HEK293 (cell line): ENCODE measurements around the gene MRPL33.
A peak's percentile ranks its signal among the peaks of the same experiment; 100 is the strongest.

ENCODE experiments used
- FEZF1 ChIP-seq: fragments of 450-650 bp; formaldehyde crosslinking; IDR thresholded peaks from 2 replicates; pipeline ENCODE4 v1.5.1; 2016; ENCODE audit warnings: missing biosample characterization, missing genetic modification characterization
- GLIS1 ChIP-seq: fragments of 450-650 bp; formaldehyde crosslinking; IDR thresholded peaks from 2 replicates; pipeline ENCODE4 v1.5.1; 2016; ENCODE audit warnings: missing biosample characterization, missing genetic modification characterization
- HOXC10 ChIP-seq: sonication (generic); formaldehyde crosslinking; IDR thresholded peaks from 2 replicates; pipeline ENCODE4 v1.8.1; 2023; ENCODE audit warnings: mild to moderate bottlenecking, missing genetic modification reagents
- HOXD13 ChIP-seq: sonication (generic); formaldehyde crosslinking; IDR thresholded peaks from 2 replicates; pipeline ENCODE4 v1.8.0; 2022; ENCODE audit warnings: missing genetic modification reagents, borderline replicate concordance
- OSR2 ChIP-seq: fragments of 450-650 bp; formaldehyde crosslinking; IDR thresholded peaks from 2 replicates; pipeline ENCODE4 v1.5.1; 2016; ENCODE audit warnings: missing biosample characterization, missing genetic modification characterization
- REPIN1 ChIP-seq: fragments of 450-650 bp; formaldehyde crosslinking; IDR thresholded peaks from 2 replicates; pipeline ENCODE4 v1.5.1; 2017; ENCODE audit warnings: missing biosample characterization, missing genetic modification characterization, low read depth
- SCRT1 ChIP-seq: fragments of 450-650 bp; formaldehyde crosslinking; IDR thresholded peaks from 2 replicates; pipeline ENCODE4 v1.5.1; 2016; ENCODE audit warnings: missing biosample characterization, missing genetic modification characterization, borderline replicate concordance
- SP2 ChIP-seq: fragments of 450-650 bp; formaldehyde crosslinking; IDR thresholded peaks from 2 replicates; pipeline ENCODE4 v1.5.1; 2016; ENCODE audit warnings: missing biosample characterization, missing genetic modification characterization
- ZEB2 ChIP-seq: fragments of 450-650 bp; formaldehyde crosslinking; IDR thresholded peaks from 2 replicates; pipeline ENCODE4 v1.5.1; 2016; ENCODE audit warnings: missing biosample characterization, missing genetic modification characterization
- ZFP37 ChIP-seq: fragments of 450-650 bp; formaldehyde crosslinking; IDR thresholded peaks from 2 replicates; pipeline ENCODE4 v1.5.1; 2016; ENCODE audit warnings: missing biosample characterization, missing genetic modification characterization
- ZIC2 ChIP-seq: fragments of 450-650 bp; formaldehyde crosslinking; IDR thresholded peaks from 2 replicates; pipeline ENCODE4 v1.5.1; 2016; ENCODE audit warnings: missing biosample characterization, missing genetic modification characterization
- ZNF157 ChIP-seq: fragments of 450-650 bp; formaldehyde crosslinking; IDR thresholded peaks from 2 replicates; pipeline ENCODE4 v1.5.1; 2016; ENCODE audit warnings: missing biosample characterization, missing genetic modification characterization
- ZNF184 ChIP-seq: fragments of 450-650 bp; IDR thresholded peaks from 2 replicates; pipeline ENCODE4 v1.5.1; 2018; ENCODE audit warnings: missing biosample characterization, mild to moderate bottlenecking, missing genetic modification characterization
- ZNF23 ChIP-seq: fragments of 450-650 bp; formaldehyde crosslinking; IDR thresholded peaks from 2 replicates; pipeline ENCODE4 v1.5.1; 2016; ENCODE audit warnings: missing biosample characterization, missing genetic modification characterization, borderline replicate concordance
- ZNF239 ChIP-seq: fragments of 450-650 bp; formaldehyde crosslinking; IDR thresholded peaks from 2 replicates; pipeline ENCODE4 v1.5.1; 2016; ENCODE audit warnings: missing biosample characterization, missing genetic modification characterization
- ZNF24 ChIP-seq: fragments of 450-650 bp; formaldehyde crosslinking; IDR thresholded peaks from 2 replicates; pipeline ENCODE4 v1.5.1; 2016; ENCODE audit warnings: missing biosample characterization, missing genetic modification characterization
- ZNF341 ChIP-seq: fragments of 450-650 bp; formaldehyde crosslinking; IDR thresholded peaks from 2 replicates; pipeline ENCODE4; 2016; ENCODE audit warnings: low read depth, missing biosample characterization, missing genetic modification characterization
- ZNF530 ChIP-seq: fragments of 450-650 bp; formaldehyde crosslinking; IDR thresholded peaks from 2 replicates; pipeline ENCODE4 v1.5.1; 2016; ENCODE audit warnings: low read depth, missing biosample characterization, missing genetic modification characterization
- ZNF548 ChIP-seq: fragments of 450-650 bp; formaldehyde crosslinking; IDR thresholded peaks from 2 replicates; pipeline ENCODE4 v1.5.1; 2016; ENCODE audit warnings: missing biosample characterization, missing genetic modification characterization
- ZNF560 ChIP-seq: fragments of 450-650 bp; formaldehyde crosslinking; IDR thresholded peaks from 2 replicates; pipeline ENCODE4 v1.5.1; 2017; ENCODE audit warnings: missing biosample characterization, missing genetic modification characterization, borderline replicate concordance
- ZNF610 ChIP-seq: fragments of 450-650 bp; formaldehyde crosslinking; IDR thresholded peaks from 2 replicates; pipeline ENCODE4 v1.5.1; 2016; ENCODE audit warnings: missing biosample characterization, missing genetic modification characterization, borderline replicate concordance
- ZNF664 ChIP-seq: fragments of 450-650 bp; formaldehyde crosslinking; IDR thresholded peaks from 2 replicates; pipeline ENCODE4 v1.5.1; 2016; ENCODE audit warnings: missing biosample characterization, missing genetic modification characterization
- ZNF704 ChIP-seq: fragments of 450-650 bp; formaldehyde crosslinking; IDR thresholded peaks from 2 replicates; pipeline ENCODE4 v1.5.1; 2016; ENCODE audit warnings: missing biosample characterization, missing genetic modification characterization
- ZNF777 ChIP-seq: fragments of 450-650 bp; formaldehyde crosslinking; IDR thresholded peaks from 2 replicates; pipeline ENCODE4 v1.5.1; 2017; ENCODE audit warnings: missing biosample characterization, missing genetic modification characterization, borderline replicate concordance
- ZNF785 ChIP-seq: fragments of 450-650 bp; formaldehyde crosslinking; IDR thresholded peaks from 2 replicates; pipeline ENCODE4 v1.5.1; 2016; ENCODE audit warnings: missing biosample characterization, missing genetic modification characterization
- ZNF843 ChIP-seq: fragments of 450-650 bp; formaldehyde crosslinking; IDR thresholded peaks from 2 replicates; pipeline ENCODE4 v1.5.1; 2016; ENCODE audit warnings: missing biosample characterization, missing genetic modification characterization
- ZSCAN30 ChIP-seq: fragments of 450-650 bp; IDR thresholded peaks from 2 replicates; pipeline ENCODE4 v1.5.1; 2018; ENCODE audit warnings: missing biosample characterization, mild to moderate bottlenecking, missing genetic modification characterization, moderate library complexity
- TF ChIP-seq, protein P1 (sequence below): fragments of 450-650 bp; formaldehyde crosslinking; IDR thresholded peaks from 2 replicates; pipeline ENCODE4 v1.5.1; 2016; ENCODE audit warnings: missing biosample characterization, missing genetic modification characterization, borderline replicate concordance
- TF ChIP-seq, protein P2 (sequence below): fragments of 450-650 bp; formaldehyde crosslinking; IDR thresholded peaks from 2 replicates; pipeline ENCODE4 v1.5.1; 2016; ENCODE audit warnings: missing biosample characterization, missing genetic modification characterization
- TF ChIP-seq, protein P3 (sequence below): fragments of 450-650 bp; formaldehyde crosslinking; IDR thresholded peaks from 2 replicates; pipeline ENCODE4 v1.5.1; 2016; ENCODE audit warnings: missing biosample characterization, missing genetic modification characterization

MRPL33 gene

DNA sequence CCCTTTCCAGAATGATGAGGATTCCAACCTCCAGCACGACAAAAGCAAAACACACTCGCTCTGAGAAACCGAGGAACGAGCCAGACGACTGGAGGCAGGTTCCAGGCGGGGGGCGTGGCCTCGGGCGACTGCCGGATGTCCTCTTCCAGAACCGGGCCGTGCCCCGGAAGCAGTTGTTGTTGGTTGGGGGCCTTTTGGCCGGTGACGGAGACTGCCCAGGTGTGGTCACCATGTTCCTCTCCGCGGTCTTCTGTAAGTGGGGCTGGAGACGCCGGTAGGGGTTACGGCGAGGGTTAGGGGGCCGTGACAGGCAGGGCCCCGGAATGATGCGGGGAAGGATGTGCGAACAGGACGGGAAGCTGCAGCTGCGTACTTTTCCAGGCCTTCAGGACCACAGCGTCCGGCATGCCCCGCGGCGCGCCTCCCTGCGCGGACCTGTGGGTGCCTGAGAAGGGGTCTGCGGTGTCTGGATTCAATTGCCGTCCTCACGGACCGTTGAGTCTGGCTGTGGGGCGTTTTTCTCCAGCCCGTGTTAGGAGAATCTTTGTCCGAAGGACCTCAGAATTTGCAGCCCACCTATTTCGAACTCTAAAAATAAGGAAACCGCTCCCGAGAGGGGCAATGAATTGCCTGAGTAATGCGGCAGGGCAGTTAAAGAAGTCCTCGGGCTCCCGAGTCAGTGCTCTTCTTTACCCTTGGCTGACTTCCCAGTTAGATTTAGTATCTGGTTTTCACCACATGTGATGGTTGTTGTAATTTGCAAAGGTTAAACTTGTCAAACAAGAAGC, at the start of gene MRPL33 (continued):
- TF ChIP-seq, protein P1, sequence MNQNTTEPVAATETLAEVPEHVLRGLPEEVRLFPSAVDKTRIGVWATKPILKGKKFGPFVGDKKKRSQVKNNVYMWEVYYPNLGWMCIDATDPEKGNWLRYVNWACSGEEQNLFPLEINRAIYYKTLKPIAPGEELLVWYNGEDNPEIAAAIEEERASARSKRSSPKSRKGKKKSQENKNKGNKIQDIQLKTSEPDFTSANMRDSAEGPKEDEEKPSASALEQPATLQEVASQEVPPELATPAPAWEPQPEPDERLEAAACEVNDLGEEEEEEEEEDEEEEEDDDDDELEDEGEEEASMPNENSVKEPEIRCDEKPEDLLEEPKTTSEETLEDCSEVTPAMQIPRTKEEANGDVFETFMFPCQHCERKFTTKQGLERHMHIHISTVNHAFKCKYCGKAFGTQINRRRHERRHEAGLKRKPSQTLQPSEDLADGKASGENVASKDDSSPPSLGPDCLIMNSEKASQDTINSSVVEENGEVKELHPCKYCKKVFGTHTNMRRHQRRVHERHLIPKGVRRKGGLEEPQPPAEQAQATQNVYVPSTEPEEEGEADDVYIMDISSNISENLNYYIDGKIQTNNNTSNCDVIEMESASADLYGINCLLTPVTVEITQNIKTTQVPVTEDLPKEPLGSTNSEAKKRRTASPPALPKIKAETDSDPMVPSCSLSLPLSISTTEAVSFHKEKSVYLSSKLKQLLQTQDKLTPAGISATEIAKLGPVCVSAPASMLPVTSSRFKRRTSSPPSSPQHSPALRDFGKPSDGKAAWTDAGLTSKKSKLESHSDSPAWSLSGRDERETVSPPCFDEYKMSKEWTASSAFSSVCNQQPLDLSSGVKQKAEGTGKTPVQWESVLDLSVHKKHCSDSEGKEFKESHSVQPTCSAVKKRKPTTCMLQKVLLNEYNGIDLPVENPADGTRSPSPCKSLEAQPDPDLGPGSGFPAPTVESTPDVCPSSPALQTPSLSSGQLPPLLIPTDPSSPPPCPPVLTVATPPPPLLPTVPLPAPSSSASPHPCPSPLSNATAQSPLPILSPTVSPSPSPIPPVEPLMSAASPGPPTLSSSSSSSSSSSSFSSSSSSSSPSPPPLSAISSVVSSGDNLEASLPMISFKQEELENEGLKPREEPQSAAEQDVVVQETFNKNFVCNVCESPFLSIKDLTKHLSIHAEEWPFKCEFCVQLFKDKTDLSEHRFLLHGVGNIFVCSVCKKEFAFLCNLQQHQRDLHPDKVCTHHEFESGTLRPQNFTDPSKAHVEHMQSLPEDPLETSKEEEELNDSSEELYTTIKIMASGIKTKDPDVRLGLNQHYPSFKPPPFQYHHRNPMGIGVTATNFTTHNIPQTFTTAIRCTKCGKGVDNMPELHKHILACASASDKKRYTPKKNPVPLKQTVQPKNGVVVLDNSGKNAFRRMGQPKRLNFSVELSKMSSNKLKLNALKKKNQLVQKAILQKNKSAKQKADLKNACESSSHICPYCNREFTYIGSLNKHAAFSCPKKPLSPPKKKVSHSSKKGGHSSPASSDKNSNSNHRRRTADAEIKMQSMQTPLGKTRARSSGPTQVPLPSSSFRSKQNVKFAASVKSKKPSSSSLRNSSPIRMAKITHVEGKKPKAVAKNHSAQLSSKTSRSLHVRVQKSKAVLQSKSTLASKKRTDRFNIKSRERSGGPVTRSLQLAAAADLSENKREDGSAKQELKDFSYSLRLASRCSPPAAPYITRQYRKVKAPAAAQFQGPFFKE (tag by site-specific recombination): no peak
- no peak for TF ChIP-seq ZNF785 (tag by site-specific recombination)
- no peak for TF ChIP-seq ZNF560
- TF ChIP-seq ZFP37: peak; percentile 60
- TF ChIP-seq, protein P2, sequence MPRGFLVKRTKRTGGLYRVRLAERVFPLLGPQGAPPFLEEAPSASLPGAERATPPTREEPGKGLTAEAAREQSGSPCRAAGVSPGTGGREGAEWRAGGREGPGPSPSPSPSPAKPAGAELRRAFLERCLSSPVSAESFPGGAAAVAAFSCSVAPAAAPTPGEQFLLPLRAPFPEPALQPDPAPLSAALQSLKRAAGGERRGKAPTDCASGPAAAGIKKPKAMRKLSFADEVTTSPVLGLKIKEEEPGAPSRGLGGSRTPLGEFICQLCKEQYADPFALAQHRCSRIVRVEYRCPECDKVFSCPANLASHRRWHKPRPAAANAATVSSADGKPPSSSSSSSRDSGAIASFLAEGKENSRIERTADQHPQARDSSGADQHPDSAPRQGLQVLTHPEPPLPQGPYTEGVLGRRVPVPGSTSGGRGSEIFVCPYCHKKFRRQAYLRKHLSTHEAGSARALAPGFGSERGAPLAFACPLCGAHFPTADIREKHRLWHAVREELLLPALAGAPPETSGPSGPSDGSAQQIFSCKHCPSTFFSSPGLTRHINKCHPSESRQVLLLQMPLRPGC: peak; percentile 75; the same call in 1 of the 2 replicates
- no peak for TF ChIP-seq ZNF23 (tag by site-specific recombination)
- peak; percentile 76 for TF ChIP-seq GLIS1 (tag by site-specific recombination)
- TF ChIP-seq ZNF704 (tag by site-specific recombination): no peak
- 0 out of 2 replicates have a peak, but pooled peaks have one; percentile 35 for TF ChIP-seq ZSCAN30 (tag by site-specific recombination)
- TF ChIP-seq OSR2: no peak
- no peak for TF ChIP-seq ZNF548 (tag by site-specific recombination)
- 0 out of 2 replicates have a peak, but pooled peaks have one; percentile 53 for TF ChIP-seq HOXD13 (CRISPR knock-in tag)
- no peak for TF ChIP-seq ZNF157 (tag by site-specific recombination)
- TF ChIP-seq HOXC10 (CRISPR knock-in tag): no peak
- TF ChIP-seq, protein P3, sequence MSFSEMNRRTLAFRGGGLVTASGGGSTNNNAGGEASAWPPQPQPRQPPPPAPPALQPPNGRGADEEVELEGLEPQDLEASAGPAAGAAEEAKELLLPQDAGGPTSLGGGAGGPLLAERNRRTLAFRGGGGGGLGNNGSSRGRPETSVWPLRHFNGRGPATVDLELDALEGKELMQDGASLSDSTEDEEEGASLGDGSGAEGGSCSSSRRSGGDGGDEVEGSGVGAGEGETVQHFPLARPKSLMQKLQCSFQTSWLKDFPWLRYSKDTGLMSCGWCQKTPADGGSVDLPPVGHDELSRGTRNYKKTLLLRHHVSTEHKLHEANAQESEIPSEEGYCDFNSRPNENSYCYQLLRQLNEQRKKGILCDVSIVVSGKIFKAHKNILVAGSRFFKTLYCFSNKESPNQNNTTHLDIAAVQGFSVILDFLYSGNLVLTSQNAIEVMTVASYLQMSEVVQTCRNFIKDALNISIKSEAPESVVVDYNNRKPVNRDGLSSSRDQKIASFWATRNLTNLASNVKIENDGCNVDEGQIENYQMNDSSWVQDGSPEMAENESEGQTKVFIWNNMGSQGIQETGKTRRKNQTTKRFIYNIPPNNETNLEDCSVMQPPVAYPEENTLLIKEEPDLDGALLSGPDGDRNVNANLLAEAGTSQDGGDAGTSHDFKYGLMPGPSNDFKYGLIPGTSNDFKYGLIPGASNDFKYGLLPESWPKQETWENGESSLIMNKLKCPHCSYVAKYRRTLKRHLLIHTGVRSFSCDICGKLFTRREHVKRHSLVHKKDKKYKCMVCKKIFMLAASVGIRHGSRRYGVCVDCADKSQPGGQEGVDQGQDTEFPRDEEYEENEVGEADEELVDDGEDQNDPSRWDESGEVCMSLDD (tag by site-specific recombination): peak; percentile 62; the same call in 1 of the 2 replicates
- TF ChIP-seq ZEB2 (tag by site-specific recombination): peak; percentile 96
- no peak for TF ChIP-seq ZNF777 (tag by site-specific recombination)
- peak; percentile 67 for TF ChIP-seq ZIC2 (tag by site-specific recombination)
- TF ChIP-seq ZNF239 (tag by site-specific recombination): no peak
- TF ChIP-seq SCRT1 (tag by site-specific recombination): peak; percentile 84
- TF ChIP-seq ZNF843: peak; percentile 63
- TF ChIP-seq FEZF1: peak; percentile 98
- TF ChIP-seq ZNF530 (tag by site-specific recombination): no peak
- TF ChIP-seq ZNF610 (tag by site-specific recombination): no peak
- peak; percentile 80 for TF ChIP-seq SP2 (tag by site-specific recombination)
- TF ChIP-seq REPIN1: no peak
- TF ChIP-seq ZNF24 (tag by site-specific recombination): 0 out of 2 replicates have a peak, but pooled peaks have one; percentile 67
- TF ChIP-seq ZNF341: peak; percentile 53
- 0 out of 2 replicates have a peak, but pooled peaks have one; percentile 6 for TF ChIP-seq ZNF664 (tag by site-specific recombination)
- TF ChIP-seq ZNF184: no peak
